Stomach (tissue), 4 donors: ENCODE results near the gene STAT5B.

Source experiments
- CTCF ChIP-seq, 7 experiments: fragments of 450-650 bp in 4 of 7; fragments of 200-600 bp in 3 of 7; sonication (generic) in 3 of 7; IDR thresholded peaks; one replicate each; pipeline ENCODE4 v1.5.1; 2016 to 2019; ENCODE audit warnings: antibody characterized with exemption in 7 of 7, control low read depth in 2 of 7, mild to moderate bottlenecking in 1 of 7
- EP300 ChIP-seq: sonication (generic); formaldehyde crosslinking; IDR thresholded peaks from one replicate; pipeline ENCODE4 v1.6.1; 2017; ENCODE audit warnings: antibody characterized with exemption
- POLR2A ChIP-seq, 4 donors: fragments of 450-650 bp; IDR thresholded peaks; one replicate each; pipeline ENCODE4 v1.6.1; 2016; ENCODE audit warnings: antibody characterized with exemption in 4 of 4, control low read depth in 2 of 4, mild to moderate bottlenecking in 1 of 4, moderate library complexity in 1 of 4
- POLR2AphosphoS5 ChIP-seq, 3 donors: sonication (generic); formaldehyde crosslinking; IDR thresholded peaks; one replicate each; pipeline ENCODE4 v1.6.1; 2016; ENCODE audit warnings: antibody characterized with exemption in 3 of 3

DNA sequence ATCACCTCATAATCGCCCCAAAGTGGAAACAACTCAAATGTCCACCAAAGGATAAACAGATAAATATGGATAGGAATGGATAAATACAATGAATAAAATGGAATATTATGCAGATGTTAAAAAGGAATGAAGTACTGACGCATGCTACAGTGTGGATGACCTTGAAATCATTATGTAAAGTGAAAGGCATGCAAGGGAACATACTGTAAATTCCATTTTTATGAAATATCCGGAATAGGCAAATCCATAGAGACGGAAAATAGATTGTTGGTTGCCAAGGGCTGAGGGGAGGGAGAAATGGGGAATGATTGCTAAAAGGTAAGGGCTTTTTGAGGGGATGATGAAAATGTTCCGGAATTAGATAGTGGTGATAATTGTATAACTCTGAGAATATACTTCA lies 36.0 kb downstream of the STAT5B start:
- TF ChIP-seq POLR2AphosphoS5 (IDR thresholded peaks at IDR 0.05) (no peak), EP300 (no peak), CTCF (IDR thresholded peaks at IDR 0.05) (no peak), POLR2A (IDR thresholded peaks at IDR 0.05) (no peak)
